ENCODE data around the gene ERVFRD-1. TPM values are rescaled to one million over a fixed set of nuclear protein-coding genes. Genes with fewer than 3 reads are reported as not detected.

The ERVFRD-1 gene
- total and polyA plus RNA-seq, 2 of the 13 experiments (the other 11 are each of a cell fraction or from before 2014, with no cell fraction given): not detected

- TF ChIP-seq RXRB (CRISPR knock-in tag; IDR thresholded peaks at IDR 0.05; ENCODE audit: borderline replicate concordance): peak; percentile 82
- TF ChIP-seq ZFP82 (CRISPR knock-in tag; IDR thresholded peaks at IDR 0.05; ENCODE audit: borderline replicate concordance): peak; percentile 89; the same call in 1 of the 2 replicates
- peak; percentile 80 for TF ChIP-seq ZNF589 (CRISPR knock-in tag; conservative IDR thresholded peaks at IDR 0.05)
- peak; percentile 60; the same call in 1 of the 2 replicates for TF ChIP-seq HDAC1 (CRISPR knock-in tag; IDR thresholded peaks at IDR 0.05)
- no peak for TF ChIP-seq ZNF142 (CRISPR knock-in tag; IDR thresholded peaks at IDR 0.05)
- peak; percentile 68 for TF ChIP-seq KAT8 (CRISPR knock-in tag; IDR thresholded peaks at IDR 0.05)
- peak; percentile 98 for TF ChIP-seq FOSL1 (CRISPR knock-in tag; IDR thresholded peaks at IDR 0.05; ENCODE audit: borderline replicate concordance)
- TF ChIP-seq ZNF839 (CRISPR knock-in tag; IDR thresholded peaks at IDR 0.05; ENCODE audit: borderline replicate concordance): no peak
- no peak for TF ChIP-seq NR2F6 (IDR thresholded peaks at IDR 0.05)
- peak; percentile 82 for TF ChIP-seq NR2F6 (CRISPR knock-in tag; IDR thresholded peaks at IDR 0.05)
- no peak; the same call in 1 of the 2 replicates for TF ChIP-seq ARHGAP35 (CRISPR knock-in tag; IDR thresholded peaks at IDR 0.05; ENCODE audit: borderline replicate concordance)
- peak; percentile 44; the same call in 1 of the 2 replicates for TF ChIP-seq ZFX (CRISPR knock-in tag; IDR thresholded peaks at IDR 0.05; ENCODE audit: low read depth)
- peak; percentile 97 for TF ChIP-seq MIER3 (CRISPR knock-in tag; IDR thresholded peaks at IDR 0.05; ENCODE audit: borderline replicate concordance)
- TF ChIP-seq PITX1 (CRISPR knock-in tag; IDR thresholded peaks at IDR 0.05): peak; percentile 47; the same call in 1 of the 2 replicates
- no peak for TF ChIP-seq UBTF (CRISPR knock-in tag; IDR thresholded peaks at IDR 0.05)
- TF ChIP-seq THAP11 (CRISPR knock-in tag; IDR thresholded peaks at IDR 0.05): peak; percentile 75
- 0 out of 2 replicates have a peak, but pooled peaks have one; percentile 22 for TF ChIP-seq ZNF256 (CRISPR knock-in tag; conservative IDR thresholded peaks at IDR 0.05)
- TF ChIP-seq SSRP1 (CRISPR knock-in tag; IDR thresholded peaks at IDR 0.05): peak; percentile 62; the same call in 1 of the 2 replicates
- TF ChIP-seq FOXO1 (CRISPR knock-in tag; IDR thresholded peaks at IDR 0.05): peak; percentile 70; the same call in 1 of the 2 replicates
- no peak for TF ChIP-seq ZNF264 (CRISPR knock-in tag; IDR thresholded peaks at IDR 0.05)
- peak; percentile 60; the same call in 1 of the 2 replicates for TF ChIP-seq YEATS2 (CRISPR knock-in tag; IDR thresholded peaks at IDR 0.05; ENCODE audit: borderline replicate concordance)
Measured at GRCh38 chr6:11143394-11144371, 32.2 kb upstream of the ERVFRD-1 start (continued).

All from HepG2 (cell line).